ENCODE measurements around the gene CDH4. TPM values are rescaled to one million over a fixed set of nuclear protein-coding genes. Genes with fewer than 3 reads are reported as not detected.

The CDH4 gene
- total RNA-seq, 1 experiment from 2014 or later, result not detected

DNA sequence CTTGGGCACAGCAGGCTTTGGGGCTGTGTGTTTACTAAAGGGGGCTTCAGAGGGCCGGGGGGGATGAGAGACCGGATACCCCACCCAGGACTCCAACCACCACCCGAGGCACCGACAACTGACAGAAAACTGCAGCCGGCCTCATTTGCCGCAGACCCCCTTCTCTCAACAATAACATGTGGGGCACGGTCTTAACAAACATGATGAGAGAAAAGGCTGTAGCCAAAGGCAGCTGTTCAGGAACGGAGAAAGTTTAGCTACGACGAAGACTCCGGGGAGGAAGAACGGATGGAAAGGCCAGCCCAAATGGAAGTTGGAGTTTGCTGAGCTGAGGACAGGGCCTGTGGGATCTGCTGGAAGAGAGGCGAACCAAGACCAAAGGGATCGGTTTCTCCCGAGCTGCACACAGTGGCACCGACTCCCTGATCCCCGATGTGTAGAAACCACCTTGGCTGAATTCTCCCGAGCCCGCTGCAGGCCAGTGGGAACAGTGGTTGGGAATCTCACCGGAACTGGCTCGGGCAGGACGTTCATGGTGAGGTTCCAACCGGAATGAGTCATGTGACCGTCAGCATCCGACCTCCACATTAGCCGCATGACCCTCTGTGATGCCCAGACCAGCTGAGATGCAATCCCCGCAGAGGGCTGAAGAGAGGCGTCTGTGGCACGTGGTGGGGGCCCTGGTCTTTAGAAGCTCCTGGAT is 454.3 kb downstream of the CDH4 start:
- no peak overlapping the region for H2AFZ ChIP-seq (ENCODE audit: low read length)
- H3K4me3 ChIP-seq (ENCODE audit: low read length), result no peak overlapping the region
- H3K79me2 ChIP-seq (ENCODE audit: low read length), result no peaks in the 10 kb centered on the region
- no peak for DNase-seq
- H3K9ac ChIP-seq (ENCODE audit: low read length), result no peak overlapping the region
- no peak overlapping the region for H3K4me2 ChIP-seq (ENCODE audit: low read depth, low read length, poor library complexity, severe bottlenecking)
- H3K36me3 ChIP-seq (ENCODE audit: insufficient read depth, low read length), result no peaks in the 10 kb centered on the region
- H4K20me1 ChIP-seq (ENCODE audit: insufficient read depth, low read depth, low read length), result peaks cover 15% of the 10 kb centered on the region; the same call in 1 of the 2 replicates
- no peaks in the 10 kb centered on the region for H3K9me2 ChIP-seq (replicated peaks; ENCODE audit: insufficient read depth, low read length)
- H3K9me3 ChIP-seq (ENCODE audit: low read length), result no peaks in the 10 kb centered on the region
- no peaks in the 10 kb centered on the region for H3K27me3 ChIP-seq (ENCODE audit: low read length)
- no peaks in the 10 kb centered on the region for H3K4me1 ChIP-seq (ENCODE audit: low read length)
- no peak overlapping the region for H3K27ac ChIP-seq (ENCODE audit: low read length)

DNA sequence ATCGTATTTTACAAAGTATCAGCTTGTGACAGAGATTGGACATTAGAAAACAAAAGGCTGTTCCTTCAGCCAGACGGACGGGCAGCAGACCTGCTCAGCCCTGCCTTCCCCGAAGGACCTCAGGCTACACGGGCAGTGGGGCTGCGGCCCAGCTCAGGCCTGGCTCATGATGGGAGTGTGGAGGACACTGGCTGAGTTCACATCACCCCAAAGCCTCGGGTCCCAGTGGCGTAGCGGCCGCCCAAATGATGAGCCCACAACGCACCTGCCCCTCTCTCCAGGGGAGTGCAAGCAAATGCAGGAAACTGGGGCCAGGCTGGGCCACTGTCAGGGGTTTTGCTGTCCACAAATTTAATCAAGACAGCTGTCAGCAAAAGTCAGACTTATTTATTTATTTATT is 456.8 kb downstream of the CDH4 start:
- Histone ChIP-seq H2AFZ (ENCODE audit: low read length) (no peak overlapping the region), H3K27ac (ENCODE audit: low read length) (no peak overlapping the region), H3K4me1 (ENCODE audit: low read length) (no peaks in the 10 kb centered on the region), H3K27me3 (ENCODE audit: low read length) (no peaks in the 10 kb centered on the region), H3K9ac (ENCODE audit: low read length) (no peak overlapping the region), H3K4me3 (ENCODE audit: low read length) (no peak overlapping the region), H3K9me2 (replicated peaks; ENCODE audit: insufficient read depth, low read length) (no peaks in the 10 kb centered on the region), H3K36me3 (ENCODE audit: insufficient read depth, low read length) (no peaks in the 10 kb centered on the region), H4K20me1 (ENCODE audit: insufficient read depth, low read depth, low read length) (peaks cover 4% of the 10 kb centered on the region; the same call in 1 of the 2 replicates), H3K79me2 (ENCODE audit: low read length) (no peaks in the 10 kb centered on the region), H3K4me2 (ENCODE audit: low read depth, low read length, poor library complexity, severe bottlenecking) (no peak overlapping the region), H3K9me3 (ENCODE audit: low read length) (no peaks in the 10 kb centered on the region)
- DNase-seq, result no peak

DNA sequence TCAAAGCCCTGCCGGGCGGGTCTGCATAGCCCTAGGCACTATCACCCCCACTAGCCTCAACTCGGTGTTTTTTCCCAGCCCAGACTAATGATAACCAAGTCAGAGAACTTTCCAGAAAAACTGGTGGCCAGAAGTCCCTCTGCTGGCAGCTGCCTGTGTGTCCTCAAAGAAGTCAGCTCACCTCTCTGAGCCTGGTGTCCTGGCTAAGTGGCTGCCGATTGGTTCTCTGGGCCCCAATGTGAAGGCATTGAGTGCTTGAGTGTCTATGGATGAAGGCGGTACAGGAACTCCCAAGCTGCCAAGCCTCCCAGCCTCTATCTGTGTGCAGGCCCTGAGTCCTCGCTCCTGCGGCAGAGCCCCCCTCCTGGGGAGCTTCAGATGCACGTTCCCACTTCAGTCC is 458.0 kb downstream of the CDH4 start:
- H3K27ac ChIP-seq (ENCODE audit: low read length), result no peak overlapping the region
- H3K36me3 ChIP-seq (ENCODE audit: insufficient read depth, low read length), result no peaks in the 10 kb centered on the region
- no peaks in the 10 kb centered on the region for H3K27me3 ChIP-seq (ENCODE audit: low read length)
- no peaks in the 10 kb centered on the region for H3K9me2 ChIP-seq (replicated peaks; ENCODE audit: insufficient read depth, low read length)
- H3K4me1 ChIP-seq (ENCODE audit: low read length), result no peaks in the 10 kb centered on the region
- H3K9ac ChIP-seq (ENCODE audit: low read length), result no peak overlapping the region
- no peaks in the 10 kb centered on the region for H3K9me3 ChIP-seq (ENCODE audit: low read length)
- H3K79me2 ChIP-seq (ENCODE audit: low read length), result no peaks in the 10 kb centered on the region
- no peak overlapping the region for H3K4me3 ChIP-seq (ENCODE audit: low read length)
- H4K20me1 ChIP-seq (ENCODE audit: insufficient read depth, low read depth, low read length), result peaks cover 4% of the 10 kb centered on the region; the same call in 1 of the 2 replicates
- H3K4me2 ChIP-seq (ENCODE audit: low read depth, low read length, poor library complexity, severe bottlenecking), result no peak overlapping the region
- no peak for DNase-seq
- H2AFZ ChIP-seq (ENCODE audit: low read length), result no peak overlapping the region

DNA sequence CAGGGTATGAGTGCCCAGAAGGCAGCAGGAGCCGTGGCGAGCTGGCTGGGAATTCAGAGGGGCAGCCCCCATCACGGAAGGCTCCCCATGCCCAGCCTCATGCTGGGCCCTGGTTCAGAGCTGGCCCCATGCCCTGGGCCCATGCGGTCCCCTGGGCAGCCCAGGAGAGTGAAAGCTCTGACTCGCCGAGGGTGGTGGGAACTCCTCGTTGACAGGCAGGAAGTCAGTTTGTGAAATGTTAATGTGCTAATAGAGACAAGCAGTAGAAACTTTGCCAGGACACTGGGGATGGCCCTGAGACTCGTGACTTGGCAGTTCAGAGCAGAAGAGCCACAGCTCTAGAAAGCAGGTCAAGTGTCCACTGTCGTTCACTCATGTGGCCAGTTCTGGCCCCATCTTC is 460.6 kb downstream of the CDH4 start:
- no peak overlapping the region for H3K4me3 ChIP-seq (ENCODE audit: low read length)
- no peaks in the 10 kb centered on the region for H3K9me2 ChIP-seq (replicated peaks; ENCODE audit: insufficient read depth, low read length)
- no peak overlapping the region for H3K27ac ChIP-seq (ENCODE audit: low read length)
- no peak overlapping the region for H2AFZ ChIP-seq (ENCODE audit: low read length)
- no peaks in the 10 kb centered on the region for H3K27me3 ChIP-seq (ENCODE audit: low read length)
- no peaks in the 10 kb centered on the region for H3K9me3 ChIP-seq (ENCODE audit: low read length)
- peaks cover 4% of the 10 kb centered on the region; the same call in 1 of the 2 replicates for H4K20me1 ChIP-seq (ENCODE audit: insufficient read depth, low read depth, low read length)
- H3K79me2 ChIP-seq (ENCODE audit: low read length), result no peaks in the 10 kb centered on the region
- no peaks in the 10 kb centered on the region for H3K36me3 ChIP-seq (ENCODE audit: insufficient read depth, low read length)
- no peak overlapping the region for H3K4me2 ChIP-seq (ENCODE audit: low read depth, low read length, poor library complexity, severe bottlenecking)
- H3K4me1 ChIP-seq (ENCODE audit: low read length), result no peaks in the 10 kb centered on the region
- DNase-seq, result no peak
- no peak overlapping the region for H3K9ac ChIP-seq (ENCODE audit: low read length)

DNA sequence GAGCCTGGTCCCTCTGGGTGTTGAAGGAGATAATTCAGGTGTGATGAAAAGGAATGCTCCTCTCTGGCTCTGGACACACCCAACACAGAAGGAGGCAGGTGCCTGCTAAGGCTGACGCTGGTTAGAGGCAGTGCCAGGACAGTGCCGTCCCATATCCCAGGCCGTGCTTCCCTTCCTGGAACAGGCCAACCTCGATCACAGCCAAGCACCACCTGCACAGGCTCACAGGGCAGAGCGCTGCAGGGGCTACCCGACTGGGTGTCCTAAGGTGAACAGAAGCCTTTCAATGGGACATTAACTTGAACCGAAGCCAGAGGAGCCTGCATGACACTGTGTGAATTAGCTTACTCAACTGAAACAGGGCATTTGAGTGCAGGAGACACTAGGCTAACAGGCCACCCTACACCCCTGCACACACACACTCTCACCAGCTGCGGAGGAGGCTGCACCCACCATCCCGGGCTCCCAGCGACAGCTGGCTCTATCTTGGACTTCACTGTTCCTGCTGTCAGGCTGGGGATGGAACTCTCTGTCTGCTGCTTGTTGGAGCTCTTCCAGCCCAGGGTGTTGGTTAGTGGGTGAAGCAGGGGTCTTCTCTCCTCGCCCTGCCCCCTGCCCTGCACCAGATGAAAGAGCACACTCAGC is 466.4 kb downstream of the CDH4 start:
- Histone ChIP-seq H3K9ac (ENCODE audit: low read length) (no peak overlapping the region), H3K79me2 (ENCODE audit: low read length) (no peaks in the 10 kb centered on the region), H4K20me1 (ENCODE audit: insufficient read depth, low read depth, low read length) (0 out of 2 replicates have a peak, but pooled peaks cover 8% of the 10 kb centered on the region), H3K4me2 (ENCODE audit: low read depth, low read length, poor library complexity, severe bottlenecking) (no peak overlapping the region), H3K27me3 (ENCODE audit: low read length) (no peaks in the 10 kb centered on the region), H3K4me3 (ENCODE audit: low read length) (no peak overlapping the region), H3K4me1 (ENCODE audit: low read length) (peaks cover 5% of the 10 kb centered on the region), H3K27ac (ENCODE audit: low read length) (no peak overlapping the region), H3K9me2 (replicated peaks; ENCODE audit: insufficient read depth, low read length) (no peaks in the 10 kb centered on the region), H3K9me3 (ENCODE audit: low read length) (no peaks in the 10 kb centered on the region), H2AFZ (ENCODE audit: low read length) (no peak overlapping the region), H3K36me3 (ENCODE audit: insufficient read depth, low read length) (no peaks in the 10 kb centered on the region)
- DNase-seq, result no peak

DNA sequence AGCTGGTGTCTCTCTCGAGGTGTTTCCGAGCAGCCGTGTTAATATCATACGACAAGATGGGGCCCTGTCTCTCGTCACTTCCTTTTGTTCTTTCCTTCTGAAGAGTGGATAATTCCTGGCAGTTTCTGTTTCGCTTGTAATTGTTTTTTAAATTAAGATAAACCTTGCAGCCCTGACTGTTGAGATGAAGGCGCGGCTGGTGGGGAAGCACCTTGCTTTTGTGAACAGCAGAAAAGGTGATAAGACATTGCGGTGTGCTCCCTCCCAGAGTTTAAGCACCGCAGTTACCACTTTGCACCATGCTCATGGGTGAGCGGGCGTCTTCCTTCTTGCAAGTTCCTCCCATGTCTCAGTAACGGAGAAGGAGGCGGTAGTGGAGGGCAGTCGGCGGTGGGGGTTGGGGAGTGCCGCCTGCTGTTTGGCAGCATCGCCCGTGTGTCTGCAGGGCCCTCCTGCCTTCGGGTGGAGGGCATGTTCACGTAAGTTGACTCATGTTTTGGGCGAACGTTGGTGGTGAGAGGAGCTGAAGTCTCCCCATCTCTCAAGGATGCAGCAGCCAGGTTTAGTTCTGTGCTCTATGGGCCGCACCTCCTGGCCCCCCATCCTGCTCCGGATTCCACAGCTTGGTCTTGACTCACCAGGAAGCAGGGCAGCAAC is 467.8 kb downstream of the CDH4 start:
- DNase-seq, result no peak
- H3K9ac ChIP-seq (ENCODE audit: low read length), result no peak overlapping the region
- no peak overlapping the region for H3K4me3 ChIP-seq (ENCODE audit: low read length)
- H4K20me1 ChIP-seq (ENCODE audit: insufficient read depth, low read depth, low read length), result 0 out of 2 replicates have a peak, but pooled peaks cover 14% of the 10 kb centered on the region
- no peaks in the 10 kb centered on the region for H3K9me3 ChIP-seq (ENCODE audit: low read length)
- H2AFZ ChIP-seq (ENCODE audit: low read length), result no peak overlapping the region
- H3K27ac ChIP-seq (ENCODE audit: low read length), result no peak overlapping the region
- H3K4me2 ChIP-seq (ENCODE audit: low read depth, low read length, poor library complexity, severe bottlenecking), result no peak overlapping the region
- H3K27me3 ChIP-seq (ENCODE audit: low read length), result no peaks in the 10 kb centered on the region
- H3K9me2 ChIP-seq (replicated peaks; ENCODE audit: insufficient read depth, low read length), result no peaks in the 10 kb centered on the region
- H3K4me1 ChIP-seq (ENCODE audit: low read length), result peaks cover 5% of the 10 kb centered on the region
- no peaks in the 10 kb centered on the region for H3K79me2 ChIP-seq (ENCODE audit: low read length)
- no peaks in the 10 kb centered on the region for H3K36me3 ChIP-seq (ENCODE audit: insufficient read depth, low read length)

DNA sequence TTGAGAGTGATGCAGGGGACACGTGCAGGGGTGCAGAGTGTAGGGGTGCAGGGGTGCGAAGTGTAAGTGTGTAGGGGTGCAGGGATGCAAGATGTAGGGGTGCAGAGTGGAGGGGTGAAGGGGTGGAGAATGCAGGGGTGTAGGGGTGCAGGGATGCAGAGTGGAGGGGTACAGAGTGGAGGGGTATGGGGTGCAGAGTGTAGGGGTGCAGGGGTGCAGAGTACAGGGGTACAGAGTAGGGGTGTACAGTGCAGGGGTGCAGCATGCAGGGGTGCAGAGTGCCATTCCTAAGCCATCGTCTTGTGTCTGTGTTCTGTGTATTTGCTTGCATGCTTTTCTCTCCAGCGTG is 468.3 kb downstream of the CDH4 start:
- DNase-seq, result no peak
- Histone ChIP-seq H3K9me2 (replicated peaks; ENCODE audit: insufficient read depth, low read length) (no peaks in the 10 kb centered on the region), H4K20me1 (ENCODE audit: insufficient read depth, low read depth, low read length) (0 out of 2 replicates have a peak, but pooled peaks cover 14% of the 10 kb centered on the region), H2AFZ (ENCODE audit: low read length) (no peak overlapping the region), H3K27ac (ENCODE audit: low read length) (no peak overlapping the region), H3K4me1 (ENCODE audit: low read length) (peaks cover 5% of the 10 kb centered on the region), H3K79me2 (ENCODE audit: low read length) (no peaks in the 10 kb centered on the region), H3K27me3 (ENCODE audit: low read length) (no peaks in the 10 kb centered on the region), H3K4me3 (ENCODE audit: low read length) (no peak overlapping the region), H3K9ac (ENCODE audit: low read length) (no peak overlapping the region), H3K36me3 (ENCODE audit: insufficient read depth, low read length) (no peaks in the 10 kb centered on the region), H3K4me2 (ENCODE audit: low read depth, low read length, poor library complexity, severe bottlenecking) (no peak overlapping the region), H3K9me3 (ENCODE audit: low read length) (no peaks in the 10 kb centered on the region)

DNA sequence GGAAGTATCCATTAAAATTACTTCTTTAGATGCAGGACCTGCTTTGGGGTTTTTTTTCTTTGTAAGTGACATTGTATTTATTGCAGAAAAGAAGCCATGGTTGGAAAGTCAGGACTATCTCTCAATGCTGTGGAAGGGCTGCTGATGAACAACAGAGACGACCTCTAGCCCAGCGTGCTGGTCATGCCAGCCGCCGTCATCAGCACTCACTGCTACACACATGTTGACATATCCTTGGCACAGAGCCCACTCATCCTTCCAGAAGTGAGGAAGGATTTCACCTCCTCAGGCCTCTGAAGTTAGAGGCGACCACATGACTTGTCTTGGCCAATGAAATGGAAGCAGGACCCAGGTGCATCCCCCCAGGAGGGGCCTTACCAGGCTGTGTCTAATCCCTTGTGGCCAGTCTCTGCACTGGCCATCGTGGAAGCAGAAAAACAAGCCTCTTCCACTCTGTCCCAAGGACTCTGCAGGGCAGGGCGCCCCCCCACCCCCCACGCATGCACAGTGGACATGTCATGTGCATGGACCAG is 470.2 kb downstream of the CDH4 start:
- no peak for DNase-seq
- Histone ChIP-seq H3K27ac (ENCODE audit: low read length) (no peak overlapping the region), H2AFZ (ENCODE audit: low read length) (no peak overlapping the region), H3K9me3 (ENCODE audit: low read length) (no peaks in the 10 kb centered on the region), H3K79me2 (ENCODE audit: low read length) (no peaks in the 10 kb centered on the region), H4K20me1 (ENCODE audit: insufficient read depth, low read depth, low read length) (0 out of 2 replicates have a peak, but pooled peaks cover 14% of the 10 kb centered on the region), H3K4me3 (ENCODE audit: low read length) (no peak overlapping the region), H3K4me1 (ENCODE audit: low read length) (peaks cover 5% of the 10 kb centered on the region), H3K27me3 (ENCODE audit: low read length) (no peaks in the 10 kb centered on the region; the same call in 1 of the 2 replicates), H3K9ac (ENCODE audit: low read length) (no peak overlapping the region), H3K36me3 (ENCODE audit: insufficient read depth, low read length) (no peaks in the 10 kb centered on the region), H3K9me2 (replicated peaks; ENCODE audit: insufficient read depth, low read length) (no peaks in the 10 kb centered on the region), H3K4me2 (ENCODE audit: low read depth, low read length, poor library complexity, severe bottlenecking) (no peak overlapping the region)

Measured in Karpas-422 (cell line).